WERI-Rb-1 (cell line): ENCODE measurements around the gene GNB5.

Experiments used
- DNase-seq: peaks from one replicate; pipeline ENCODE4 v3.0.0-alpha.2; 2020
- H3K27ac ChIP-seq: fragments of 250-450 bp; sonication (Bioruptor Pico); 2 replicates; pipeline ENCODE4 v1.5.1; 2020; ENCODE audit warnings: mild to moderate bottlenecking, moderate library complexity
- H3K27me3 ChIP-seq: fragments of 250-450 bp; sonication (Bioruptor Pico); 2 replicates; pipeline ENCODE4 v1.5.1; 2021; ENCODE audit warnings: mild to moderate bottlenecking, low read depth, moderate library complexity; ENCODE audit not compliant: insufficient read depth, severe bottlenecking
- H3K36me3 ChIP-seq: fragments of 250-450 bp; sonication (Bioruptor Pico); 2 replicates; pipeline ENCODE4 v1.5.1; 2020; ENCODE audit warnings: mild to moderate bottlenecking, moderate library complexity
- H3K4me3 ChIP-seq: 2 replicates; pipeline ENCODE4 v1.5.1; 2011; ENCODE audit warnings: low read depth, mild to moderate bottlenecking, control low read depth, low read length
- H3K9me3 ChIP-seq: fragments of 250-450 bp; sonication (Bioruptor Pico); 2 replicates; pipeline ENCODE4 v1.5.1; 2021; ENCODE audit warnings: mild to moderate bottlenecking, moderate library complexity; ENCODE audit not compliant: severe bottlenecking
- TF ChIP-seq, protein P1 (sequence below): IDR thresholded peaks from 2 replicates; pipeline ENCODE4 v1.5.1; 2011; ENCODE audit warnings: low read depth, mild to moderate bottlenecking, control low read depth, inconsistent platforms, low read length

The GNB5 gene

DNA sequence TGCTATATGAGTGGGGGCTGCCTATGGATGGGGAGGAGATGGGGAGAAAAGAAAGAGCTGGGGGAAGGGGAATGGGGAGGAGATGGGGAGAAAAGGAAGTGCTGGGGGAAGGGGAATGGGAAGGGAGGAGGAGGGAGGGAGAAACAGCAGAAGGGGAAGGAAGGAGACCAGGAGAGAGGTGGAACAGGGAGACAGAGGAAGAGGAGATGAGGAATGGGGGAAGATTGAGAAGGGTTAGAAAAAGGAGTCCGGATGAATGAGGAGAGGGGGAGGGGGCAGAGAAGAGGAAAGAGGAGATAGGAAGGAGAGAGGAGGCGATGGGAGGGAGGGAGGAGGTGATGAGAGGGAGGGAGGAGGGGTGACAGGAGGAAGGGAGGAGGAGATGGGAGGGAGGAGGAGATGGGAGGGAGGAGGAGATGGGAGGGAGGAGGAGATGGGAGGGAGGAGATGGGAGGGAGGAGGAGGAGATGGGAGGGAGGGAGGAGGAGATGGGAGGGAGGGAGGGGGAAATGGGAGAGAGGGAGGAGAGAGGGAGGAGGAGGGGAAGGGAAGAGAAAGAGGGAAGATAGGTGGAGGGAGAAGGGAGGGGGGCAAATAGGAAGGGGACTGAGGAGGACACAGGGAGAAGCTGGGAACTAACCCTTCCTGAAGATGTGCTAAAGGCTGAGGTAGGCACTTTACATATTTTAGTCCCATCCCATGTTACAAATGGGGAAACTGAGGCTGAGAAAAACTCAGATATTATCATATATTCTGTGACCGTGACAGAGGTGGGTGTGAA is 72.0 kb downstream of the GNB5 start:
- Histone ChIP-seq H3K36me3 (peaks cover 5% of the 10 kb centered on the region; the same call in 1 of the 2 replicates), H3K27me3 (no peaks in the 10 kb centered on the region), H3K4me3 (no peak overlapping the region), H3K9me3 (no peaks in the 10 kb centered on the region), H3K27ac (peak overlapping the region; percentile 48; the same call in 1 of the 2 replicates)
- TF ChIP-seq, protein P1, sequence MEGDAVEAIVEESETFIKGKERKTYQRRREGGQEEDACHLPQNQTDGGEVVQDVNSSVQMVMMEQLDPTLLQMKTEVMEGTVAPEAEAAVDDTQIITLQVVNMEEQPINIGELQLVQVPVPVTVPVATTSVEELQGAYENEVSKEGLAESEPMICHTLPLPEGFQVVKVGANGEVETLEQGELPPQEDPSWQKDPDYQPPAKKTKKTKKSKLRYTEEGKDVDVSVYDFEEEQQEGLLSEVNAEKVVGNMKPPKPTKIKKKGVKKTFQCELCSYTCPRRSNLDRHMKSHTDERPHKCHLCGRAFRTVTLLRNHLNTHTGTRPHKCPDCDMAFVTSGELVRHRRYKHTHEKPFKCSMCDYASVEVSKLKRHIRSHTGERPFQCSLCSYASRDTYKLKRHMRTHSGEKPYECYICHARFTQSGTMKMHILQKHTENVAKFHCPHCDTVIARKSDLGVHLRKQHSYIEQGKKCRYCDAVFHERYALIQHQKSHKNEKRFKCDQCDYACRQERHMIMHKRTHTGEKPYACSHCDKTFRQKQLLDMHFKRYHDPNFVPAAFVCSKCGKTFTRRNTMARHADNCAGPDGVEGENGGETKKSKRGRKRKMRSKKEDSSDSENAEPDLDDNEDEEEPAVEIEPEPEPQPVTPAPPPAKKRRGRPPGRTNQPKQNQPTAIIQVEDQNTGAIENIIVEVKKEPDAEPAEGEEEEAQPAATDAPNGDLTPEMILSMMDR: no peak
- DNase-seq: no peak

DNA sequence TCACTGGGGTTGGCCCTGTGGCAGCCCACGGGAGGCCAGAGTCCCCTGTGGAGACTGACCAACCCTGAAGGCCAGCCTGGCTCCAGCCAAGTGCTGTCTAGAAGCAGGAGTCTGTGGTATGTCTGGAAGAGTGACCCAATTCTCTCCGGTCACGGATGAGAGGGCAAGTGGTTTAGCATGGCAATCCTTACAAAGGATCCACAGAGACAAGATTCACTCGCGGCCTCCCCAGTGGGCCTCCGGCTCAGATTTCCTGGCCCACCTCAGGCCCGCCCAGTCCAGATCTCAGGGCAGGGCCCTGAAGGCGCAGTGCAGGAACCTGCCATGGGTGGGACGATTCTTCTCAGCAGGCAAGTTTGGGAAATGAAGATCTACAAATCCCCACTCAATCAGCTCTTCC is 73.6 kb downstream of the GNB5 start:
- Histone ChIP-seq H3K27me3 (no peaks in the 10 kb centered on the region), H3K27ac (no peak overlapping the region), H3K36me3 (peaks cover 5% of the 10 kb centered on the region; the same call in 1 of the 2 replicates), H3K9me3 (no peaks in the 10 kb centered on the region), H3K4me3 (no peak overlapping the region)
- DNase-seq: no peak
- TF ChIP-seq, protein P1: no peak

DNA sequence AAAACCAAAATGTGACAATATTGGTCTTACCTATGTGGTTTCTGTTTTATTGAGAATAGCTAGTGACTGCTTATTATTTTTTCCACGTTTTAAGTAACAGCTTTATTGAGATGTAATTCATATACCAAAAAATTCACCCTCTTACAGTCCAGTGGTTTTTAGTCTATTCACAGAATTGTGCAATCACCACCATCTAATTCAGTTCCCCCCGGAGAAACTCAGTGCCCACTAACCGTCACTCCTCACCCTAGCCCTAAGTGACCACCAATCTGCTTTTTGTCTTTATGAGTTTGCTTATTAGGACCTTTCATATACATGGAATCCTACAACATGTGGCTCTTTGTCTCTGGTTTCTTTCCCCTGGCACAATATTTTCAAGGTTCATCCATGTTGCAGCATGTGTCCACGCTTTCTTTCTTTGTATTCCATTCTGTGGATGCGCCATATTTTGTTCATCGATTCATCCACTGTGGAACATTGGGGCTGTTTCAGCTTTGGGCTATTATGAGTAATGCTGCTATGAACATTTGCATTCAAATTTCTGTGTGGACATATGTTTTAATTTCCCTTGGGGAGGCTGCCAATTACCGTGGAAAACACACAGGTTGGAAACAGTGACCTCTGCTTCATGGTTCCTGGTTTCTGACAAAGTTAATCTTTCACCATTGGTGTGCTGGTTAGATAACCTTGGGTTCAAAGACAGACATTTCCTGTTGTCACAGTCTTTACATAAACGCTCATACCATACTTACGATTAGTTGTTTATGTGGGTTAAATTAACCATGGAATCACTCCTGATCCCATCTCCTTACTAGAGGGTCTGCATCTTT is 75.4 kb downstream of the GNB5 start:
- Histone ChIP-seq H3K36me3 (no peaks in the 10 kb centered on the region), H3K27me3 (no peaks in the 10 kb centered on the region), H3K4me3 (no peak overlapping the region), H3K27ac (no peak overlapping the region), H3K9me3 (no peaks in the 10 kb centered on the region)
- TF ChIP-seq, protein P1: no peak
- DNase-seq: no peak

- no peak overlapping the region for H3K4me3 ChIP-seq
- no peaks in the 10 kb centered on the region for H3K36me3 ChIP-seq
- no peak overlapping the region for H3K27ac ChIP-seq
- no peaks in the 10 kb centered on the region for H3K9me3 ChIP-seq
- TF ChIP-seq, protein P1: no peak
- no peaks in the 10 kb centered on the region for H3K27me3 ChIP-seq
- no peak for DNase-seq
These were observed 76.7 kb downstream of the GNB5 start for GRCh38 chr15:52114261-52115055.

GRCh38 chr15:52113708-52114107 is 77.5 kb downstream of the GNB5 start:
- Histone ChIP-seq H3K4me3 (no peak overlapping the region), H3K27me3 (no peaks in the 10 kb centered on the region), H3K36me3 (no peaks in the 10 kb centered on the region), H3K9me3 (no peaks in the 10 kb centered on the region), H3K27ac (no peak overlapping the region)
- DNase-seq: no peak
- TF ChIP-seq, protein P1: no peak
